K562 (cell line): ENCODE measurements around the gene TBCC. TPM values are rescaled to one million over a fixed set of nuclear protein-coding genes. Genes with fewer than 3 reads are reported as not detected.

Experiments used
- CUX1 ChIP-seq: fragments of 200-800 bp; sonication (Bioruptor generic); IDR thresholded peaks from 2 replicates; pipeline ENCODE4 v1.6.1; 2016; ENCODE audit warnings: missing genetic modification characterization, missing compliant biosample characterization
- ETS2 ChIP-seq: IDR thresholded peaks from 2 replicates; pipeline ENCODE4 v1.6.1; 2016; ENCODE audit warnings: borderline replicate concordance, missing genetic modification characterization, mild to moderate bottlenecking, moderate library complexity, missing compliant biosample characterization; ENCODE audit not compliant: poor library complexity, severe bottlenecking
- FOXK2 ChIP-seq, 2 experiments: fragments of 450-650 bp; IDR thresholded peaks in 1 of 2; conservative IDR thresholded peaks in 1 of 2; 2 replicates each; pipeline ENCODE4 v1.6.1; 2016; ENCODE audit warnings: low read depth in 2 of 2, mild to moderate bottlenecking in 1 of 2
- HEY1 ChIP-seq: fragments of 250-450 bp; sonication (Bioruptor Pico); IDR thresholded peaks from 2 replicates; pipeline ENCODE4 v1.5.0; 2020; ENCODE audit warnings: mild to moderate bottlenecking, moderate library complexity, borderline replicate concordance
- OTX1 ChIP-seq: fragments of 450-650 bp; formaldehyde crosslinking; IDR thresholded peaks from 2 replicates; pipeline ENCODE4 v1.4.0; 2022; ENCODE audit warnings: mild to moderate bottlenecking
- PHF21A ChIP-seq: fragments of 450-650 bp; IDR thresholded peaks from 2 replicates; pipeline ENCODE4 v1.6.1; 2017; ENCODE audit warnings: low read depth, borderline replicate concordance
- RBM25 ChIP-seq: fragments of 200-400 bp; formaldehyde crosslinking; IDR thresholded peaks from 2 replicates; pipeline ENCODE4 v1.6.1; 2018; ENCODE audit warnings: low read length, low read depth, moderate library complexity; ENCODE audit not compliant: severe bottlenecking
- REST ChIP-seq, 2 experiments: fragments of 450-650 bp; formaldehyde crosslinking in 1 of 2; IDR thresholded peaks; 2 replicates each; pipeline versions ENCODE4 v1.4.0 to v1.6.1; 2014 to 2020; ENCODE audit warnings: mild to moderate bottlenecking in 2 of 2, borderline replicate concordance in 1 of 2, low read depth in 1 of 2
- RNF219 ChIP-seq: fragments of 250-450 bp; sonication (Bioruptor Pico); IDR thresholded peaks from 2 replicates; pipeline ENCODE4 v1.5.0; 2022; ENCODE audit warnings: mild to moderate bottlenecking
- ZBTB17 ChIP-seq: fragments of 450-650 bp; formaldehyde crosslinking; IDR thresholded peaks from 2 replicates; pipeline ENCODE4 v1.4.0; 2020; ENCODE audit warnings: mild to moderate bottlenecking
- polyA plus RNA-seq, 8 experiments: library from polyadenylated mRNA; depleted of rRNA in 4 of 8; stranded (reverse) in 5 of 8; unstranded in 3 of 8; fragments of >200 nt; fragmentation: Nextera tagmentation in 2 of 8; fragmentation: Illumina TruSeq in 1 of 8; extraction: Ambion mirVana in 2 of 8; extraction: Trizol in 1 of 8; gene quantifications; 2 replicates each; pipeline versions ENCODE4 v1.2.1 to v1.2.3, GENCODE V29; 2011 to 2014; ENCODE audit warnings: inconsistent platforms in 1 of 8, missing spikeins in 1 of 8
- total RNA-seq, 7 experiments: library from RNA; depleted of rRNA in 6 of 7; stranded (reverse); fragments of >200 nt in 6 of 7; fragmentation: Illumina TruSeq in 2 of 7; extraction: Trizol in 2 of 7; gene quantifications; 2 replicates each; pipeline versions ENCODE4 v1.2.1 to v1.2.3, GENCODE V29; 2011 to 2021; ENCODE audit warnings: low replicate concordance in 1 of 7

TBCC gene
- total and polyA plus RNA-seq, 9 of the 15 experiments (the other 6 are each of a cell fraction or from before 2014, with no cell fraction given), result 2.8 to 34.1 (median 23.3) TPM

GRCh38 chr6:42783177-42783875, 37.4 kb upstream of the TBCC start (continued):
- TF ChIP-seq OTX1 (CRISPR knock-in tag) (peak; percentile 6; the same call in 1 of the 2 replicates), PHF21A (no peak), CUX1 (CRISPR knock-in tag) (0 out of 2 replicates have a peak, but pooled peaks have one; percentile 24), REST (IDR thresholded peaks at IDR 0.05; ENCODE audit: borderline replicate concordance) (no peak), REST (CRISPR knock-in tag; IDR thresholded peaks at IDR 0.05; ENCODE audit: low read depth) (peak; percentile 53; the same call in 1 of the 2 replicates), RBM25 (peak; percentile 61), HEY1 (no peak), FOXK2 (conservative IDR thresholded peaks at IDR 0.05 in 1 of 2, IDR thresholded peaks at IDR 0.05 in 1 of 2; ENCODE audit: low read depth in 2 of 2) (no peak), RNF219 (CRISPR knock-in tag) (no peak), ZBTB17 (CRISPR knock-in tag) (peak; percentile 81; the same call in 1 of the 2 replicates), ETS2 (tag) (no peak)
